Omental fat pad (tissue), 4 donors: ENCODE measurements around the gene UBTD1. TPM values are rescaled to one million over a fixed set of nuclear protein-coding genes. Genes with fewer than 3 reads are reported as not detected.

Experiments used
- ATAC-seq: fragments of 150-250 bp; one replicate; pipeline ENCODE4 v1.9.1; 2016; ENCODE audit warnings: mild to moderate bottlenecking, moderate library complexity; ENCODE audit not compliant: low FRiP score
- DNase-seq: peaks from one replicate; pipeline ENCODE4 v3.0.0-alpha.2; 2019; ENCODE audit warnings: low spot score
- CTCF ChIP-seq, 3 donors: fragments of 450-650 bp; IDR thresholded peaks; one replicate each; pipeline ENCODE4 v1.5.1; 2016 to 2017; ENCODE audit warnings: antibody characterized with exemption in 3 of 3, mild to moderate bottlenecking in 3 of 3, moderate library complexity in 2 of 3
- total RNA-seq, 4 donors: library from RNA; depleted of rRNA; stranded (reverse); fragments of >200 nt; gene quantifications; one replicate each; pipeline ENCODE4 v1.1.0, GENCODE V29; 2016

The UBTD1 gene
- total RNA-seq, 4 donors from 2014 or later: 15.6 to 22.8 (median 19.2) TPM

- DNase-seq (no peak), ATAC-seq (no peak)
- no peak for TF ChIP-seq CTCF (IDR thresholded peaks at IDR 0.05)
Observed at GRCh38 chr10:97512993-97513392, 14.3 kb downstream of the UBTD1 start.

GRCh38 chr10:97514344-97514743 is 15.6 kb downstream of the UBTD1 start:
- no peak for DNase-seq
- no peak for TF ChIP-seq CTCF (IDR thresholded peaks at IDR 0.05)
- no peak for ATAC-seq

- no peak for DNase-seq
- TF ChIP-seq CTCF (IDR thresholded peaks at IDR 0.05): no peak
- ATAC-seq: no peak
Observed at GRCh38 chr10:97515271-97515978, 16.7 kb downstream of the UBTD1 start.

GRCh38 chr10:97517096-97517750 is 18.5 kb downstream of the UBTD1 start:
- no peak for ATAC-seq

GRCh38 chr10:97517778-97518300 is 19.1 kb downstream of the UBTD1 start:
- DNase-seq: no peak
- TF ChIP-seq CTCF (IDR thresholded peaks at IDR 0.05): no peak
- ATAC-seq: no peak

More at GRCh38 chr10:97517096-97517750, 18.5 kb downstream of the UBTD1 start:
- DNase-seq: no peak
- TF ChIP-seq CTCF (IDR thresholded peaks at IDR 0.05): no peak

- DNase-seq (no peak), ATAC-seq (no peak)
- no peak for TF ChIP-seq CTCF (IDR thresholded peaks at IDR 0.05)
Observed at GRCh38 chr10:97518301-97519043, 19.7 kb downstream of the UBTD1 start.
